HepG2 (cell line): ENCODE data around the gene PIEZO1. TPM values are rescaled to one million over a fixed set of nuclear protein-coding genes. Genes with fewer than 3 reads are reported as not detected.

Experiments
- BRCA1 ChIP-seq: sonication (generic); formaldehyde crosslinking; IDR thresholded peaks from 2 replicates; pipeline ENCODE4 v1.4.0; 2020; ENCODE audit warnings: missing genetic modification reagents
- GPN1 ChIP-seq: sonication (generic); formaldehyde crosslinking; IDR thresholded peaks from 2 replicates; pipeline ENCODE4 v1.5.1; 2020; ENCODE audit warnings: missing genetic modification reagents, borderline replicate concordance
- HMGA1 ChIP-seq: sonication (generic); formaldehyde crosslinking; conservative IDR thresholded peaks from 2 replicates; pipeline ENCODE4 v1.4.0; 2020; ENCODE audit warnings: missing genetic modification reagents
- IKZF1 ChIP-seq: fragments of 450-650 bp; IDR thresholded peaks from 2 replicates; pipeline ENCODE4 v1.7.1; 2016
- JUNB ChIP-seq: sonication (generic); formaldehyde crosslinking; IDR thresholded peaks from 2 replicates; pipeline ENCODE4 v1.8.0; 2022; ENCODE audit warnings: missing genetic modification reagents, mild to moderate bottlenecking, borderline replicate concordance
- KLF11 ChIP-seq: IDR thresholded peaks from 2 replicates; pipeline ENCODE4 v1.6.1; 2016; ENCODE audit warnings: missing compliant biosample characterization
- KLF9 ChIP-seq: IDR thresholded peaks from 2 replicates; pipeline ENCODE4 v1.6.1; 2016; ENCODE audit warnings: low read depth
- NAIF1 ChIP-seq: sonication (generic); formaldehyde crosslinking; IDR thresholded peaks from 2 replicates; pipeline ENCODE4 v1.5.0; 2020; ENCODE audit warnings: mild to moderate bottlenecking, missing genetic modification reagents, borderline replicate concordance
- POGZ ChIP-seq: sonication (generic); formaldehyde crosslinking; IDR thresholded peaks from 2 replicates; pipeline ENCODE4 v1.4.0; 2020; ENCODE audit warnings: mild to moderate bottlenecking, missing genetic modification reagents
- SP1 ChIP-seq, 2 experiments: fragments of 450-650 bp in 1 of 2; sonication (generic) in 1 of 2; formaldehyde crosslinking in 1 of 2; IDR thresholded peaks; 2 replicates each; pipeline versions ENCODE4 v1.4.0 to v1.6.1; 2016 to 2020; ENCODE audit warnings: missing genetic modification reagents in 1 of 2
- YEATS2 ChIP-seq: sonication (generic); formaldehyde crosslinking; IDR thresholded peaks from 2 replicates; pipeline ENCODE4 v1.4.0; 2020; ENCODE audit warnings: missing genetic modification reagents, borderline replicate concordance
- ZBTB8A ChIP-seq: sonication (generic); formaldehyde crosslinking; IDR thresholded peaks from 2 replicates; pipeline ENCODE4 v1.4.0; 2020; ENCODE audit warnings: mild to moderate bottlenecking, low read depth, missing genetic modification reagents, borderline replicate concordance
- ZFP1 ChIP-seq: IDR thresholded peaks from 2 replicates; pipeline ENCODE4 v1.6.1; 2016
- ZMAT3 ChIP-seq: sonication (generic); formaldehyde crosslinking; conservative IDR thresholded peaks from 2 replicates; pipeline ENCODE4 v1.7.0; 2021; ENCODE audit warnings: missing genetic modification reagents
- ZNF232 ChIP-seq: sonication (generic); formaldehyde crosslinking; IDR thresholded peaks from 2 replicates; pipeline ENCODE4 v1.4.0; 2020; ENCODE audit warnings: missing genetic modification reagents, borderline replicate concordance
- ZNF761 ChIP-seq: sonication (generic); formaldehyde crosslinking; conservative IDR thresholded peaks from 2 replicates; pipeline ENCODE4 v1.4.0; 2020; ENCODE audit warnings: mild to moderate bottlenecking, missing genetic modification reagents
- ZNF775 ChIP-seq: sonication (generic); formaldehyde crosslinking; IDR thresholded peaks from 2 replicates; pipeline ENCODE4 v1.4.0; 2020; ENCODE audit warnings: missing genetic modification reagents, mild to moderate bottlenecking, moderate library complexity, borderline replicate concordance
- ZSCAN30 ChIP-seq: sonication (generic); formaldehyde crosslinking; IDR thresholded peaks from 2 replicates; pipeline ENCODE4 v1.5.0; 2020; ENCODE audit warnings: mild to moderate bottlenecking, missing genetic modification reagents
- polyA plus RNA-seq, 8 experiments: library from polyadenylated mRNA; depleted of rRNA in 3 of 8; stranded (reverse) in 7 of 8; unstranded in 1 of 8; fragments of >200 nt; fragmentation: Illumina TruSeq in 4 of 8; extraction: Trizol in 4 of 8; gene quantifications; 2 replicates each; pipeline versions ENCODE4 v1.2.1 to v1.2.3, GENCODE V29; 2011 to 2016; ENCODE audit warnings: low read depth in 4 of 8, missing spikeins in 1 of 8, mixed read lengths in 1 of 8; ENCODE audit not compliant: insufficient read depth in 1 of 8
- total RNA-seq, 5 experiments: library from RNA; depleted of rRNA; stranded (reverse); fragments of >200 nt; fragmentation: Illumina TruSeq; extraction: Trizol; gene quantifications; 2 replicates each; pipeline ENCODE4 v1.2.3, GENCODE V29; 2016; ENCODE audit warnings: low read depth in 1 of 5
- TF ChIP-seq, protein P1 (sequence below): sonication (generic); formaldehyde crosslinking; conservative IDR thresholded peaks from 2 replicates; pipeline ENCODE4 v1.4.0; 2020; ENCODE audit warnings: mild to moderate bottlenecking, missing genetic modification reagents, moderate library complexity
- TF ChIP-seq, protein P2 (sequence below): sonication (generic); formaldehyde crosslinking; IDR thresholded peaks from 2 replicates; pipeline ENCODE4 v1.9.0; 2021; ENCODE audit warnings: missing genetic modification reagents, borderline replicate concordance
- TF ChIP-seq, protein P3 (sequence below): sonication (generic); formaldehyde crosslinking; IDR thresholded peaks from 2 replicates; pipeline ENCODE4 v1.8.1; 2023; ENCODE audit warnings: mild to moderate bottlenecking, missing genetic modification reagents
- TF ChIP-seq, protein P4 (sequence below): sonication (generic); formaldehyde crosslinking; conservative IDR thresholded peaks from 2 replicates; pipeline ENCODE4 v1.8.1; 2023; ENCODE audit warnings: missing genetic modification reagents

PIEZO1 gene
- total and polyA plus RNA-seq, 2 of the 13 experiments (the other 11 are each of a cell fraction or from before 2014, with no cell fraction given): 67.9 to 85.0 TPM

DNA sequence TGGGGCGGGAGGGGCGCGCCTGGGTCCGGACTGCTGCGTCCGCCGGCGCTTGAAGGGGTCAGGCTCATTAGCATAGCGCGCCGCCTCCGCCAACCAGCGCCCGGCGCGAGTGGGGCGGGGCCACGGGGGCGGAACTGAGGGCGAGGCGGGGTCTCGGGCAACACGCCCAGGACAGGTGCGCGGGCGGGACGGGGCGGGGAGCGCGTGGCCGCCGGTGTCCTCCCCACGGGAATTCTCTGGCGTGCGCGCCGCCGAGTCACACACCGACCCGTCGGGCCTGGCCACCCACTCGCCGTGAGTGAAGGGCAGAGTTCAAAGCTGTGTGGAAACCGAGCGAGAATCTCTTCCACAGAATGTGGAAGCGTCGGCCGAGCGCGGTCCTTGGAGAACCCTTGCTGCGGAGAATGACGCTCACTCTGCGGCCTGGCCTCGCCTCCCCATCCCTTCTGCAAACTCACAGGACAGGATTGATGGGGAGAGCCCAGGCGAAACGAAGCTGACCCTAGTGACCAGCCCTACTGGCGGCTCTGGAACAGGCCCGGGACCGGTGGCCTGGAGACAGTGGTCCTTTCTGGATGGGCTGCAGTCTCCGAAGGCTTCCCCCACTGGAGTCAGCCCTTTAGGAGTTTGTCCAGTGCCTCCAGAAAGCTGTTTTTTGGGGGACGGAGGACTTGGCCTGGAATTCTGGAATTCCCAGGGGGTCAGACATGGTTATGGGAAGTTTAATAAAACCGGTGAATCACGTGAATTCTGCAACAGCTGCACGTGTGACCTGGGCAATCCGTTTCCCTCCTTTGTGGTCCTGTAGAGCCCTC is 98.4 kb downstream of the PIEZO1 start, which contains the start of gene SNAI3 (continued):
- TF ChIP-seq BRCA1: no peak; the same call in 1 of the 2 replicates
- TF ChIP-seq, protein P1, sequence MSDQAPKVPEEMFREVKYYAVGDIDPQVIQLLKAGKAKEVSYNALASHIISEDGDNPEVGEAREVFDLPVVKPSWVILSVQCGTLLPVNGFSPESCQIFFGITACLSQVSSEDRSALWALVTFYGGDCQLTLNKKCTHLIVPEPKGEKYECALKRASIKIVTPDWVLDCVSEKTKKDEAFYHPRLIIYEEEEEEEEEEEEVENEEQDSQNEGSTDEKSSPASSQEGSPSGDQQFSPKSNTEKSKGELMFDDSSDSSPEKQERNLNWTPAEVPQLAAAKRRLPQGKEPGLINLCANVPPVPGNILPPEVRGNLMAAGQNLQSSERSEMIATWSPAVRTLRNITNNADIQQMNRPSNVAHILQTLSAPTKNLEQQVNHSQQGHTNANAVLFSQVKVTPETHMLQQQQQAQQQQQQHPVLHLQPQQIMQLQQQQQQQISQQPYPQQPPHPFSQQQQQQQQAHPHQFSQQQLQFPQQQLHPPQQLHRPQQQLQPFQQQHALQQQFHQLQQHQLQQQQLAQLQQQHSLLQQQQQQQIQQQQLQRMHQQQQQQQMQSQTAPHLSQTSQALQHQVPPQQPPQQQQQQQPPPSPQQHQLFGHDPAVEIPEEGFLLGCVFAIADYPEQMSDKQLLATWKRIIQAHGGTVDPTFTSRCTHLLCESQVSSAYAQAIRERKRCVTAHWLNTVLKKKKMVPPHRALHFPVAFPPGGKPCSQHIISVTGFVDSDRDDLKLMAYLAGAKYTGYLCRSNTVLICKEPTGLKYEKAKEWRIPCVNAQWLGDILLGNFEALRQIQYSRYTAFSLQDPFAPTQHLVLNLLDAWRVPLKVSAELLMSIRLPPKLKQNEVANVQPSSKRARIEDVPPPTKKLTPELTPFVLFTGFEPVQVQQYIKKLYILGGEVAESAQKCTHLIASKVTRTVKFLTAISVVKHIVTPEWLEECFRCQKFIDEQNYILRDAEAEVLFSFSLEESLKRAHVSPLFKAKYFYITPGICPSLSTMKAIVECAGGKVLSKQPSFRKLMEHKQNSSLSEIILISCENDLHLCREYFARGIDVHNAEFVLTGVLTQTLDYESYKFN: no peak; the same call in 1 of the 2 replicates
- TF ChIP-seq, protein P2, sequence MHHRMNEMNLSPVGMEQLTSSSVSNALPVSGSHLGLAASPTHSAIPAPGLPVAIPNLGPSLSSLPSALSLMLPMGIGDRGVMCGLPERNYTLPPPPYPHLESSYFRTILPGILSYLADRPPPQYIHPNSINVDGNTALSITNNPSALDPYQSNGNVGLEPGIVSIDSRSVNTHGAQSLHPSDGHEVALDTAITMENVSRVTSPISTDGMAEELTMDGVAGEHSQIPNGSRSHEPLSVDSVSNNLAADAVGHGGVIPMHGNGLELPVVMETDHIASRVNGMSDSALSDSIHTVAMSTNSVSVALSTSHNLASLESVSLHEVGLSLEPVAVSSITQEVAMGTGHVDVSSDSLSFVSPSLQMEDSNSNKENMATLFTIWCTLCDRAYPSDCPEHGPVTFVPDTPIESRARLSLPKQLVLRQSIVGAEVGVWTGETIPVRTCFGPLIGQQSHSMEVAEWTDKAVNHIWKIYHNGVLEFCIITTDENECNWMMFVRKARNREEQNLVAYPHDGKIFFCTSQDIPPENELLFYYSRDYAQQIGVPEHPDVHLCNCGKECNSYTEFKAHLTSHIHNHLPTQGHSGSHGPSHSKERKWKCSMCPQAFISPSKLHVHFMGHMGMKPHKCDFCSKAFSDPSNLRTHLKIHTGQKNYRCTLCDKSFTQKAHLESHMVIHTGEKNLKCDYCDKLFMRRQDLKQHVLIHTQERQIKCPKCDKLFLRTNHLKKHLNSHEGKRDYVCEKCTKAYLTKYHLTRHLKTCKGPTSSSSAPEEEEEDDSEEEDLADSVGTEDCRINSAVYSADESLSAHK (CRISPR knock-in tag): peak; percentile 53; the same call in 1 of the 2 replicates
- TF ChIP-seq ZMAT3 (CRISPR knock-in tag): peak; percentile 72
- peak; percentile 86; the same call in 1 of the 2 replicates for TF ChIP-seq ZBTB8A (CRISPR knock-in tag)
- TF ChIP-seq JUNB (CRISPR knock-in tag): no peak
- peak; percentile 24; the same call in 1 of the 2 replicates for TF ChIP-seq ZNF232 (CRISPR knock-in tag)
- no peak for TF ChIP-seq ZNF775
- TF ChIP-seq HMGA1 (CRISPR knock-in tag): no peak
- no peak for TF ChIP-seq ZSCAN30
- TF ChIP-seq NAIF1 (CRISPR knock-in tag): no peak
- no peak for TF ChIP-seq KLF11 (CRISPR knock-in tag)
- TF ChIP-seq POGZ: no peak
- TF ChIP-seq, protein P3, sequence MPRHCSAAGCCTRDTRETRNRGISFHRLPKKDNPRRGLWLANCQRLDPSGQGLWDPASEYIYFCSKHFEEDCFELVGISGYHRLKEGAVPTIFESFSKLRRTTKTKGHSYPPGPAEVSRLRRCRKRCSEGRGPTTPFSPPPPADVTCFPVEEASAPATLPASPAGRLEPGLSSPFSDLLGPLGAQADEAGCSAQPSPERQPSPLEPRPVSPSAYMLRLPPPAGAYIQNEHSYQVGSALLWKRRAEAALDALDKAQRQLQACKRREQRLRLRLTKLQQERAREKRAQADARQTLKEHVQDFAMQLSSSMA (CRISPR knock-in tag): peak; percentile 63; the same call in 1 of the 2 replicates
- TF ChIP-seq YEATS2: no peak; the same call in 1 of the 2 replicates
- TF ChIP-seq IKZF1: no peak
- no peak for TF ChIP-seq SP1 (IDR thresholded peaks at IDR 0.05)
- peak; percentile 86 for TF ChIP-seq SP1 (CRISPR knock-in tag; IDR thresholded peaks at IDR 0.05)
- peak; percentile 87; the same call in 1 of the 2 replicates for TF ChIP-seq ZNF761 (CRISPR knock-in tag)
- no peak for TF ChIP-seq KLF9
- TF ChIP-seq ZFP1 (CRISPR knock-in tag): no peak
- TF ChIP-seq GPN1: no peak
- TF ChIP-seq, protein P4, sequence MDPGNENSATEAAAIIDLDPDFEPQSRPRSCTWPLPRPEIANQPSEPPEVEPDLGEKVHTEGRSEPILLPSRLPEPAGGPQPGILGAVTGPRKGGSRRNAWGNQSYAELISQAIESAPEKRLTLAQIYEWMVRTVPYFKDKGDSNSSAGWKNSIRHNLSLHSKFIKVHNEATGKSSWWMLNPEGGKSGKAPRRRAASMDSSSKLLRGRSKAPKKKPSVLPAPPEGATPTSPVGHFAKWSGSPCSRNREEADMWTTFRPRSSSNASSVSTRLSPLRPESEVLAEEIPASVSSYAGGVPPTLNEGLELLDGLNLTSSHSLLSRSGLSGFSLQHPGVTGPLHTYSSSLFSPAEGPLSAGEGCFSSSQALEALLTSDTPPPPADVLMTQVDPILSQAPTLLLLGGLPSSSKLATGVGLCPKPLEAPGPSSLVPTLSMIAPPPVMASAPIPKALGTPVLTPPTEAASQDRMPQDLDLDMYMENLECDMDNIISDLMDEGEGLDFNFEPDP (CRISPR knock-in tag): no peak
